NCI-H774 (cell line): ENCODE data around the gene OSGEPL1.
"Not testable (repeated sequence)": the region's sequence is repeated elsewhere in the genome, so short reads cannot be mapped to it uniquely, and the experiment has no call there.

Source experiments
- DNase-seq: peaks from one replicate; lab custom pipeline; 2025; lab: John Stamatoyannopoulos, UW

OSGEPL1 gene, protein sequence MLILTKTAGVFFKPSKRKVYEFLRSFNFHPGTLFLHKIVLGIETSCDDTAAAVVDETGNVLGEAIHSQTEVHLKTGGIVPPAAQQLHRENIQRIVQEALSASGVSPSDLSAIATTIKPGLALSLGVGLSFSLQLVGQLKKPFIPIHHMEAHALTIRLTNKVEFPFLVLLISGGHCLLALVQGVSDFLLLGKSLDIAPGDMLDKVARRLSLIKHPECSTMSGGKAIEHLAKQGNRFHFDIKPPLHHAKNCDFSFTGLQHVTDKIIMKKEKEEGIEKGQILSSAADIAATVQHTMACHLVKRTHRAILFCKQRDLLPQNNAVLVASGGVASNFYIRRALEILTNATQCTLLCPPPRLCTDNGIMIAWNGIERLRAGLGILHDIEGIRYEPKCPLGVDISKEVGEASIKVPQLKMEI

GRCh38 chr2:189762551-189763298 lies at the start of gene OSGEPL1:
Gene OSGEPL1, minus strand, starts transcription at chr2:189762792. Its CDS starts 1,152 bp downstream, at chr2:189761640.
- DNase-seq, result peak; percentile 89

DNA sequence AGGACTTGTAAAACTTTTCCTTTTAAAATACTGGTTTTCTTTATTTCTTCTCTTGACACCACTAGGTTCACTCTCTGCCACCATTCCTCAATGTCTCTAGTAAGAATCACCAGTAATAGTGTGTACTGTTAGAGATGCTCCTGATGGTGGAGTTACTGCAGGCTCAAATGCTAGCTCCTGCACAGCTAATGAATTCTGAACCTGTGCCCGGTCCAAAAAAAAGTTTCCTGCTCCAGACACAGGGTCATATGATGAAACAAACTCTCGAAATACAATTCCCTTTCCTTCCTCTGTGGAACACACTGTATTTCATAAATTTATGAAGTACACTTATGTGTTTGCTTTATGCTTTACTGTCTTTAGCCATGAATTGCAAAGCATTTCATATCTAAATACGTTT lies 40.8 kb upstream of the OSGEPL1 start:
- DNase-seq, result no peak

DNA sequence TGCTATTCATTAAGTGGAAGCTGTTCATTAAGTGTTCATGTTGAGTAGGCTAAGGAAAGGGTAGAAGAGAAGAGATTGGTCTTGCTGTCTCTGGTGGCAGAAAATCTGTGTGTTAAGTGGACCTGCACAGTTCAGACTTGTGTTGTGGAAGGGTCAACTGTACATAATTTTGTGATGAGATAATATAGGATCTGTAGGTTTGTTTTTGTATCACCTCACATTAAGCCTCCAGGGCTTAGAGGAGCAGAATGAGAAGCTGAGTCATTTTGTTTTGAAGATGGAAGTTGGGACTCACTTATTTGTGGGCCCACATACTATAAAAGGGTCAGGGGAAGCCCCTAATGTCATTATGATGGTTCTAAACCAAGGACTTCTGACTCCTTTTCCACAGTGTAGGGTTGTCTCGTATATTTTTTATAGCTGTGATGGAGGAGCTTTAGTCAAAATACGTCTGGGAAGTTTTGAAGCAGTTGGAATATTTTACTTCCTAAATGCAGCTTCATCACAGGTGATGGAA lies 39.9 kb upstream of the OSGEPL1 start:
- no peak for DNase-seq

DNA sequence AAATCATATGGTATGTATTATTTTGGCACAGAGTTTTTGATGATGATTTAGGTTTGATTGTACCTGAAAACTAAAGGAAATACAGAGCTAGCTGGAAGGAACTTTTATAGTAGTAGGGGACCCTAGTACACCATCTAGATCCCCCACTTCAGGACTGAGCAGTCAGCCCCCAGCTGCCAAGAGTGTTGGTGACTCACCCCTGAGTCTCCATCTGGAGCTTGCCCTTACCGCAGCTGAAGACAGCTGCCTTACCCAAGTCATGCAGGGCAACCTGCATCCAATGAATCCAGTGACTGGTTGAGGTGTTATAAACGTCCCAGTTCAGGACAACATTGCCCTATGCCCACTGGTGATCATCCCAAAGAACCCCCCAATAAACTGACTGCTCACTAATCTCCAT lies 36.9 kb upstream of the OSGEPL1 start:
- DNase-seq, result no peak

DNA sequence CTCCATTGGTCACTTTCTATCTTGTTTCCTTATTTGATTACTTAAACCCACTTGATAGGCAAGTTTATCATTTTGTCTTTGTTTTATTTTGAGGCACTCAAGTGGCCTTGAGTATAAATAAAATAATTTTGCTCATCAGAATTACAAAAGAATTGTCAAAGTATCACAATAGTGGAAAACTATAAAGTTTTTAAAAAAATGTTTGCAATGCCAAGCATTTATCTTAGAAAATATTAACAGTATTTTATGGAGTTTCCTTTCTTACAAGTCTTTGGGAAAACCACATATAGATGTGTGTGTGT lies 36.4 kb upstream of the OSGEPL1 start:
- no peak for DNase-seq

DNA sequence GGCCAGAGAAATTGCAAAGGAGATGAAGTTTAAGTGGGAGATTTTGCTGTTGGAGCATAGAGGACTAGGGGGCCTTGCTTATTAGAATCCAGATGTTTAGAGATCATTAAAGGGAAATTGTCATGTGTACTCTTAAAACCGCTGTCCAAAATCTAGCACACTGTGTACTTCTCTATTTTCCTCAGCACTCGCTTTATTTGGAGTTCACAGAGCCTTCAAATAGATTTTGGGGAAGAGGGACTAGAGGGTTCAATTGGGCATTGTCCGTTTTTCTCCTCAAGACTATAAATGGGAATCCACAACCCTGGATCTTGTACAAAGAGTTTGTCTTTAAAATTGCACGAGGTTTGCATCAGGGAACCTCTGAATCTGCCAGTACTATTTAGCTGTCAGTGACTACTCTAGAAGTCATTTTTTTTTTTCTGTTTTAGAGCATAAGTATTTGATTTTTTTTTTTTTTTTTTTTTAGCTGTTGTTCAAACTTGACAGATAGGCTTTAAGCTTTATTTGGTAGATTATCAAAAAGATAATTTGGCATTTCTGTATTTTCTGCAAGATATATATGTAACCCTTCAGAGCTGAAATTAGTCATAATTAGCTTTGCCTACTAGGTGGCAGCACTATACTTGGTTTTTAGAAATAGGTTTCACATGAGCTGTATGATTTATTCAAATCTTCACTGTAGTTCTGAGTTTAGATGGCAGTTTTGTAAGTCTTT lies 35.9 kb upstream of the OSGEPL1 start:
- no peak for DNase-seq

DNA sequence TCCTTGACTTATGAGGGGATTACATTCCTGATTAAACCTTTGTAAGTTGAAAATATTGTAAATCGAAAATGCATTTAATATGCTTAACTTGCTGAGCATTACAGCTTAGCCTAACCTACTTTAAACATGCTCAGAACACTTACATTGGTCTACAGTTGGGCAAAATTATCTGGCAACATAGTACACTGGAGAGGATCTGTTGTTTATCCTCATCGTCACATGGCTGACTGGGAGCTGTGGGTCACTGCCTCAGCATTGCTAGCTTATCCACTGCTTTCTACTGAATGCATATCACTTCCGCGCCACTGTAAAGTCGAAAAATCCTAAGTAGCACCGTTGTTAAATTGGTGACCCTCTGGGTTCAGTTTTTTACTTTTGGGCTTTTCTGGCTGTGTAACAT lies 35.3 kb upstream of the OSGEPL1 start:
- no peak for DNase-seq

DNA sequence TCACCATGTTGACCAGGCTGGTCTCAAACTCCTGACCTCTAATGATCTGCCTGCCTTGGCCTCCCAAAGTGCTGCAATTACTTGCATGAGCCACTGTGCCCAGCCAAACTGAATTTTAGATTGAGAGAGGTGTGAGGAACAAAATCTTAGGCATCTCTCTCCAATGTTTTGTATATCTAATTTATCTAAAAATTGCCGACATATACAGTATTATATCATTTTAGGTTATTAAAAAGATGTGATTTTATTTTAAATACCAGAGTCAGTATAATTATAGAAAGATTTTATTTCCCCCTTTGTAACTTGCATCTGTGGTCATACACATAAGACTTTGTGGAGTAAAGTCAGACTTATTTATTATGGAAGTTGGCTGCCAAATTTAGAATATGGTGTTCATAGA lies 31.7 kb upstream of the OSGEPL1 start:
- no peak for DNase-seq

- no peak for DNase-seq
Observed at GRCh38 chr2:189791338-189792042, 28.9 kb upstream of the OSGEPL1 start.

DNA sequence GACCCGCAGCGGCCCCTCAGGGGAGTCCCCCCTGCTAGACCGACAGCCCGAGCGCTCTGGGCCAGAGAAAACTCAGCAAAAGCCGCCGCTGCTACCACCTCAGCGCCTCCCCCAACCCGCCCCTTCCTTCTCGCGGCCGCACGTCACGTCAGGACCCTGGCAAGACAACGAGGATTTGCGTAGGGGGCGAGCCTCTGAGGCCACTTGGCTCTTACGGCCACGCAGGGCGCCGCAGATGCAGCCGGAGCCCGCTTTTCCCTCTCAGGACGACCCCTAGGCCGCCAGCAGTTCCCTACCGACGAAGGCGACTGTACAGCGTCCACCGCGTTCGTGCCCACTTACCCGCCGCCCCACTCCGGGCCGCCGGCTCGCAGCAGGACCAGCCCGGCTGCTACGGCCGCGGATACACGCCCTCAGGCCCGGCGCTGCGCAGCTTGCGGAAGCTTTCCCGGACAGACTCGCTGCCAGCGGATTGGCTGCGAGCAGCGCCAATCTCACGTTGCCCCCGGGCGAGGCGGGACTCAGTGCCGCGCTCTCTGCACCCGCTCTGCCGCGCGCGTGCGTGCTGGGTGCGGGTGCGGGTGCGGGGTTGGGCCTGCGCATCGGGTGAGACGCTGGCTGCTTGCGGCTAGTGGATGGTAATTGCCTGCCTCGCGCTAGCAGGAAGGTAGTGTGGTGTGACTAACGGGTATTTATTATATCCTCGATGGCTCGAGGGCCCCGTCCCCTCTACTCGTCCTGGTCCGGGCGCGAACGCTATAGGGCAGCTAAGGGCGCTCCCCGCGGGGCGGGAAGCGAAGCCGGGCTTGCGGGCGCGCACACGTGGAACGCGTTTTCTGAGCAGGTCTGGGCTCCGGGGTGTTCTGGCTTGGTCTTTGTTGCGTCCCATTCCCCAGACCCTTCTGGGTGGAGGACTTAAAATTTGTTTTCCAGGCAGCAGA lies 21.6 kb upstream of the OSGEPL1 start, which contains the start of the genes ORMDL1 and PMS1:
Gene ORMDL1 (minus strand): TSS at position 413 of the 941 bp plus-strand sequence. CDS start 1,744 bp downstream, outside the sequence.
Gene PMS1 (plus strand): TSS at position 524 of the 941 bp plus-strand sequence. CDS start 7,360 bp downstream, outside the sequence.
- DNase-seq, result peak; percentile 93

GRCh38 chr2:189783451-189783926 lies 20.9 kb upstream of the OSGEPL1 start:
- no peak for DNase-seq

DNA sequence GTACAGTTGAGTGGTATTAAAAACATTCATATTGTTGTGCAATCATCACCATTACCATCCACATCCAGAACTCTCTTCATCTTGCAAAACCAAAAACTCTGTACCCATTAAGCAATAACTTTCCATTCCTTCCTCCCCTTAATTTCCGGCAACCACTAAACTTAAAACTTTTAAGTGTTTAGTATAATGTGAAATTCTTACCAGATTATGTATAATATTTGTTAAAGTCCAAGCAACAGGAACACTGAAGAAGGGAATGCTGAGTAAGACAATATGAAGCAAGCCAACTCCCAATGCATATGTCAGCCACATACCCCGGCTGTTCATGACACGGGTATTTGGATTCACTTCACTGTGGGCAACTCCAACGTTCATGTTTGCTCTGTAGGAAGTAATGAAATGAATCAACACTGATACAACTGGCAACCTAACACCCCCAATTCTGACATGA lies 19.7 kb upstream of the OSGEPL1 start:
- DNase-seq, result no peak

- no peak for DNase-seq
Observed at GRCh38 chr2:189772212-189772611, 9.6 kb upstream of the OSGEPL1 start.

- DNase-seq, result no peak
Observed at GRCh38 chr2:189770590-189771322, 8.2 kb upstream of the OSGEPL1 start.

DNA sequence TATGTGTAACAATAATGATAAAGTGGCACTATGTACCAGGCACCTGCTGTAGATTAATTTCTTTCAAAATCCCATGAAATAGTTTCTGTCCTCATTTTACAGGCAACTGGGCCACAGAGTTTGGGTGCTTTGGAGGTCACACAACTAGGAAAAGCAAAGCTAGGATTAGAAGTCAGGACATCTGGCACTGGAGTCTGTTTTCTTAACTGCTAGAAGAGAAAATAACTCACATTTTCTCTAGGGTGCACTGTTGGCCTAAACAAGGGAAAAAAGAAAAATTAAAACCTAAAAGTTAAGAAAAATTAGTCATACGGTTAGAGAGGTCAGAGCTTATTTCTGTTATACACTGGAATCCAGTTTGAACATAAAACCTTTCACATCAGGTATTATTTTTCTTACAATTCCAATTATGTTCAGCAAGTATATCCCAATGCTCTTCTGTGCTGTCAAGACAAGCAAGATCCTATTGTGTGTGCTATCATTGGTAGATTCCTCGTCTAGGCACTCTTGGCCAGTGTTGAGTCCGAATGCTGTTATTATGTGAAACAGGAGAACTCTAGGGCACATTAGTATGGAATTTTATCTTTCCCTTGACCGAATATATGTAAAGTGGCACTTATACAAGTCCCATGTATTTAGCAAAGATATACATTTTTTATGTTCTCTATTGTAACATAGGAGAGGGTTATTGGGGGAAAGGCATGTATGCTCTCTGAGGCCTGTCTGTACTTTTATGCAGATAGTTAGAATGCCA lies 1.5 kb upstream of the OSGEPL1 start:
- no peak for DNase-seq

GRCh38 chr2:189762229-189762550 lies 402 bp downstream of the OSGEPL1 start:
- no peak for DNase-seq

DNA sequence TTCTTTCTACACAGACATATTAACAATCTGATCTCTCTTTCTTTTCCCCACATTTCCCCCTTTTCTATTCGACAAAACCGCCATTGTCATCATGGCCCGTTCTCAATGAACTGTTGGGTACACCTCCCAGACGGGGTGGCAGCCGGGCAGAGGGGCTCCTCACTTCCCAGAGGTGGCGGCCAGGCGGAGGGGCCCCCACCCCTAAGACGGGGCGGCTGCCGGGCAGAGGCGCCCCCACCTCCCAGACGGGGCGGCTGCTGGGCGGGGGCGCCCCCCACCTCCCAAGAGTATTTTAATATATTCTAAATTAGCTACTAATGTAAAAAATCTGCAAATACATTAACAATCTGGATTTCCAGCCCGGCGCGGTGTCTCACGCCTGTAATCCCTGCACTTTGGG lies 2.4 kb downstream of the OSGEPL1 start:
- not testable (repeated sequence) for DNase-seq

DNA sequence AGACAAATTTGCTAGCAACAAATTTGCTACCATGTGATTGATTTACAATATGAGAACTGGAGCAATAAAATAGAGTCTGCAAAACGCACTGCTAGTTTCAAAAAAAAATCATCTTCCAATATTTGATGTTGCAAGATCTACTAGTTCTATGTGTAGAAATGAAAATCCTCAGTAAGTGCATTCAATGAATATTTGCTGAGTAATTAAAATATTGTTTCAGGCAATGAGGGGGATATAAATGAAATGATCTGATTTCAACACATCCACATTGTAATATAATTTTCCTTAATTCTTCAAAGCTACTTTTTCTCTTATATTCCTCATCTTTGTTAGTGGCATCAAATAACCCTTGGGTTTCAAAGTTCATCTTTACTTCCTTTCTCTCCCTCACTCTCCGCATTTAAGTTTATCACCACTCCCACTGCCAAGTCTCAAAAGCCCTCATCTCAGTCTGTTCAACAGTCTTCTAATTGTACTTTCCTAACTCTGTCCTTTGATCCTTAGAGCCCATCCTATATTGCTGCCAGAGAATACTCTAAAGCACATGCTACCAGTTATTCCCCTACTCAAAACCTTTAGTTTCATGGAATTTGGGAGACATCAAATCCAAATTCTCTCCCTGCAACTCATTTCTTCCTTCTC lies 6.2 kb downstream of the OSGEPL1 start:
- no peak for DNase-seq
